Gastrocnemius medialis (tissue), 4 donors: Measurements from ENCODE around the gene SYNPR. TPM values are rescaled to one million over a fixed set of nuclear protein-coding genes. Genes with fewer than 3 reads are reported as not detected.

Experiments
- ATAC-seq, 2 donors: fragments of 150-250 bp; one replicate each; pipeline ENCODE4 v1.9.1; 2016
- DNase-seq, 2 donors: peaks; one replicate each; pipeline ENCODE4 v3.0.0-alpha.2; 2019
- H3K27ac ChIP-seq, 4 donors: fragments of 200-600 bp; sonication (generic); 1 replicate in 1 of 4; 2 replicates in 3 of 4; pipeline ENCODE4 v1.5.1; 2016 to 2018; ENCODE audit warnings: mild to moderate bottlenecking in 2 of 4, moderate library complexity in 1 of 4
- H3K27me3 ChIP-seq, 3 donors: fragments of 200-600 bp; sonication (generic) in 2 of 3; 1 replicate in 1 of 3; 2 replicates in 2 of 3; pipeline versions ENCODE4 v1.5.1 to v1.6.0; 2016 to 2019; ENCODE audit warnings: mild to moderate bottlenecking in 1 of 3, moderate library complexity in 1 of 3
- H3K36me3 ChIP-seq, 2 donors: fragments of 200-600 bp; sonication (generic) in 1 of 2; one replicate each; pipeline ENCODE4 v1.5.1; 2017 to 2018
- H3K4me1 ChIP-seq, 2 donors: fragments of 200-600 bp; sonication (generic) in 1 of 2; one replicate each; pipeline ENCODE4 v1.5.1; 2016 to 2017; ENCODE audit warnings: mild to moderate bottlenecking in 2 of 2
- H3K4me3 ChIP-seq, 4 donors: fragments of 200-600 bp; sonication (generic) in 3 of 4; 1 replicate in 1 of 4; 2 replicates in 3 of 4; pipeline ENCODE4 v1.5.1; 2016 to 2019; ENCODE audit warnings: mild to moderate bottlenecking in 2 of 4
- H3K9me3 ChIP-seq, 3 donors: fragments of 200-600 bp; sonication (generic) in 2 of 3; 1 replicate in 1 of 3; 2 replicates in 2 of 3; pipeline ENCODE4 v1.5.1; 2016 to 2019
- POLR2A ChIP-seq, 2 donors: fragments of 450-650 bp; IDR thresholded peaks; one replicate each; pipeline ENCODE4 v1.6.1; 2017; ENCODE audit warnings: antibody characterized with exemption in 2 of 2, mild to moderate bottlenecking in 2 of 2, moderate library complexity in 2 of 2
- in situ Hi-C, 4 donors: fragments of 200-750 bp; cut with MboI; loops; one replicate each; pipeline versions ENCODE4 v1.15.0 to v1.8.0; 2017; ENCODE audit warnings: low sequenced_read_pairs in 4 of 4
- intact Hi-C: fragments of 100-400 bp; cut with DNase I; formaldehyde crosslinking; loops from one replicate; pipeline ENCODE4 v1.15.1; 2023; ENCODE audit warnings: low total_unique reads
- total RNA-seq, 4 donors: library from RNA; depleted of rRNA; stranded (reverse); fragments of >200 nt; gene quantifications; one replicate each; pipeline versions ENCODE4 v1.1.0 to v1.2.3, GENCODE V29; 2016
- TF ChIP-seq, protein P1 (sequence below), 5 experiments: fragments of 450-650 bp in 3 of 5; fragments of 200-600 bp in 2 of 5; sonication (generic) in 2 of 5; IDR thresholded peaks in 4 of 5; conservative IDR thresholded peaks in 1 of 5; 1 replicate in 4 of 5; 2 replicates in 1 of 5; pipeline ENCODE4 v1.5.1; 2016 to 2019; ENCODE audit warnings: antibody characterized with exemption in 5 of 5, mild to moderate bottlenecking in 3 of 5, moderate library complexity in 3 of 5

The SYNPR gene
- total RNA-seq, 4 donors from 2014 or later, result not detected

DNA sequence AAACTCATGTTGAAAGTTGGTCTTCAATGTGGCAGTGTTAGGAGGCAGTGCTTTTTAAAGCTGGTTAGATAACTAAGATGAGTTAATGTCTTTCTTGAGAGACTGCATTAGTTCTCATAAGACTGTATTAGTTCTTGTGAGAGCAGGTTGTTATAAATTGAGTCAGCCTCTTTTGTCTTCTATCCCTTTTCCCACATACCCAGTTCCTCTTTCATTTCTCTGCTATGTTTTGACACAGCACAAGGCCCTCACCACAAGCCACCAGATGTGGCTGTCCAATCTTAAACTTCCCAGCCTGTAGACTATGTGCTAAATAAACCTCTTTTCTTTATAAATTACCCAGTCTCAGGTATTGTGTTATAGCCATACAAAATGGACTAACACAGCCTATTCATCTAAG is 279.8 kb downstream of the SYNPR start:
- no peaks in the 10 kb centered on the region for H3K4me1 ChIP-seq
- no peak overlapping the region for H3K4me3 ChIP-seq
- ATAC-seq (no peak), DNase-seq (no peak)
- intact Hi-C loops (no loop called here), in situ Hi-C loops (no loop called here)
- H3K9me3 ChIP-seq, result no peaks in the 10 kb centered on the region
- no peaks in the 10 kb centered on the region for H3K36me3 ChIP-seq
- TF ChIP-seq POLR2A (IDR thresholded peaks at IDR 0.05), result no peak
- TF ChIP-seq, protein P1, sequence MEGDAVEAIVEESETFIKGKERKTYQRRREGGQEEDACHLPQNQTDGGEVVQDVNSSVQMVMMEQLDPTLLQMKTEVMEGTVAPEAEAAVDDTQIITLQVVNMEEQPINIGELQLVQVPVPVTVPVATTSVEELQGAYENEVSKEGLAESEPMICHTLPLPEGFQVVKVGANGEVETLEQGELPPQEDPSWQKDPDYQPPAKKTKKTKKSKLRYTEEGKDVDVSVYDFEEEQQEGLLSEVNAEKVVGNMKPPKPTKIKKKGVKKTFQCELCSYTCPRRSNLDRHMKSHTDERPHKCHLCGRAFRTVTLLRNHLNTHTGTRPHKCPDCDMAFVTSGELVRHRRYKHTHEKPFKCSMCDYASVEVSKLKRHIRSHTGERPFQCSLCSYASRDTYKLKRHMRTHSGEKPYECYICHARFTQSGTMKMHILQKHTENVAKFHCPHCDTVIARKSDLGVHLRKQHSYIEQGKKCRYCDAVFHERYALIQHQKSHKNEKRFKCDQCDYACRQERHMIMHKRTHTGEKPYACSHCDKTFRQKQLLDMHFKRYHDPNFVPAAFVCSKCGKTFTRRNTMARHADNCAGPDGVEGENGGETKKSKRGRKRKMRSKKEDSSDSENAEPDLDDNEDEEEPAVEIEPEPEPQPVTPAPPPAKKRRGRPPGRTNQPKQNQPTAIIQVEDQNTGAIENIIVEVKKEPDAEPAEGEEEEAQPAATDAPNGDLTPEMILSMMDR (IDR thresholded peaks at IDR 0.05 in 4 of 5, conservative IDR thresholded peaks at IDR 0.05 in 1 of 5), result no peak
- no peak overlapping the region for H3K27ac ChIP-seq
- H3K27me3 ChIP-seq, result no peaks in the 10 kb centered on the region

DNA sequence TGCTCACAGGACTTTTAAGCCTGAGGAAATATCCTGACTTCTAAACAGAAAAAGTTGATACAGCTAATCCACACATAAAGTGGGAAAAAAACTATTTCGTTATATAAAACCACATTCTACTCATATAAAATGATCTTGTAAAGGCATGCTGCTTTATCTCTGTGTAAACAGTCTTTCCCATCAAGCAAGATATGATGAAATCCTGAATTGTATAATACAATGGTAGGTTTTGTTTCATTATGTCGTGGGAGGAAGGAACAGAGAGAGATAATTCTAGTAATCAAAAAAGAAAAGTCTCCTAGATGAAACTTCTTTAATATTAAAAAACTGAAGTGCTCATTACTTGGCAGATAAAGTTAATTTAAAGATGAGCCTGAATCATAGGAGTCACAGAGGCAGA is 281.8 kb downstream of the SYNPR start:
- in situ Hi-C loops, result no loop called here
- no peaks in the 10 kb centered on the region for H3K36me3 ChIP-seq
- ATAC-seq (no peak), DNase-seq (no peak)
- no peak overlapping the region for H3K4me3 ChIP-seq
- H3K4me1 ChIP-seq, result no peaks in the 10 kb centered on the region
- no peaks in the 10 kb centered on the region for H3K27me3 ChIP-seq
- intact Hi-C loops, result no loop called here
- no peaks in the 10 kb centered on the region for H3K9me3 ChIP-seq
- TF ChIP-seq, protein P1 (IDR thresholded peaks at IDR 0.05 in 4 of 5, conservative IDR thresholded peaks at IDR 0.05 in 1 of 5), result no peak
- TF ChIP-seq POLR2A (IDR thresholded peaks at IDR 0.05), result no peak
- H3K27ac ChIP-seq, result no peak overlapping the region

DNA sequence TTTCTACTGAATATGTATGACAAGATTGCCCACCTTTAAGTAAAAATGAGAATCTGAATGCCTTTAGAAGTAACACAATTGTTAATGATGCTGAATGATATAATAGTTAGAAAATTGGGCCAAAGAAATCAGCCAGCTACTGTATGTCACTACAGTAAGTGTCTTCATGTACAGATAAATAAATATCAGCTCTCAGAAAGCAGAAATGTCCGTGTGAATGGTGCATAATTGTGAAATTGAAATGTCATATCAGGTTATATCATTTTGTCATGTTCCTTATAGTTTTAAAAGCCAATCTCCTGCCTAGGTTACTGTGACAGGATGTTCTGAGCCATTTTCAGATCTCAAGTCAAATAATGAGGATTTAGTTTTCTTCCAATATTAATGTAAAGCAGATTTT is 283.8 kb downstream of the SYNPR start:
- H3K9me3 ChIP-seq, result no peaks in the 10 kb centered on the region
- in situ Hi-C loops, result no loop called here
- no peaks in the 10 kb centered on the region for H3K36me3 ChIP-seq
- H3K27ac ChIP-seq, result no peak overlapping the region
- no peaks in the 10 kb centered on the region for H3K4me1 ChIP-seq
- H3K4me3 ChIP-seq, result no peak overlapping the region
- TF ChIP-seq, protein P1 (IDR thresholded peaks at IDR 0.05 in 4 of 5, conservative IDR thresholded peaks at IDR 0.05 in 1 of 5), result no peak
- no peak for TF ChIP-seq POLR2A (IDR thresholded peaks at IDR 0.05)
- intact Hi-C loops, result no loop called here
- ATAC-seq (no peak), DNase-seq (no peak)
- no peaks in the 10 kb centered on the region for H3K27me3 ChIP-seq

DNA sequence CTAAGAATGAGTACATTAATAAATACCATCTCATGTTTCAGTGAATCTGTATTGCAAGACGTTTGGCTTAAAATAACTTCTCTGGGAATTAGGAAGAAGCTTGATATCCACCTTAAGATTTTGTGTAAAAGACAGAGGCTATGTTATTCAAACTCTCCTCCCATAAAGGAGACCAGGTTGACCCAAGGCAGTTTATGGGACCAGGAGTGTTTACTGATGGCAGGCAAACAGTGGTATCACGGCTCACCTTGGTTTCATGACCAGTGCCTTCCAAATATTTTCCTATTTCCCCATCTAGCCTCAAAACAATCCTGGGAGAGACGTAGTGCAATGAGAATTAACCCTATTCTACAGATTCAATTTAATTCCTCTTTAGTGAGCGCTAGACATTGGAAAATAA is 284.2 kb downstream of the SYNPR start:
- intact Hi-C loops (no loop called here), in situ Hi-C loops (no loop called here)
- Histone ChIP-seq H3K4me1 (no peaks in the 10 kb centered on the region), H3K36me3 (no peaks in the 10 kb centered on the region), H3K4me3 (no peak overlapping the region), H3K9me3 (no peaks in the 10 kb centered on the region), H3K27ac (no peak overlapping the region), H3K27me3 (no peaks in the 10 kb centered on the region)
- ATAC-seq (no peak), DNase-seq (no peak)
- TF ChIP-seq POLR2A (IDR thresholded peaks at IDR 0.05), result no peak
- TF ChIP-seq, protein P1 (IDR thresholded peaks at IDR 0.05 in 4 of 5, conservative IDR thresholded peaks at IDR 0.05 in 1 of 5), result no peak

DNA sequence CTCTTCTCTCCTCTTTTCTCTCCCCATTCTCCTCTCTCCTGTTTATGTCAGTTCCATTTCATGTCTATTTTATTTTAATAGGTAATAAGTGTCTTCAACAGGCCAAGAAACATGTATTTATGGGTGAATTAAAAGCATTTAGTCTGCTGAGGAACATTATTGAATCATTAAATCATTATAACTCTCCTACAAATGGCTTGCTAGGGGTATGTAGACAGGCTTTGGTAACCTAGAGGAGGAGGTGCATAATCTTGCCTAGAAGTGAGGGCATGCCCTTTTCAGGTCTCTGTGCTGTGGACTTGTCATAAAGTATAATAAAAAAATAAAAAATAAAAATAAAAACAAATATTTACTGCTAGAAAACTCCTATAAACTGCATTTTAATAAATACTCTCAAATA is 285.5 kb downstream of the SYNPR start:
- intact Hi-C loops, result no loop called here
- H3K9me3 ChIP-seq, result no peaks in the 10 kb centered on the region
- no peaks in the 10 kb centered on the region for H3K27me3 ChIP-seq
- H3K4me1 ChIP-seq, result no peaks in the 10 kb centered on the region
- TF ChIP-seq, protein P1 (IDR thresholded peaks at IDR 0.05 in 4 of 5, conservative IDR thresholded peaks at IDR 0.05 in 1 of 5), result no peak
- no peak for TF ChIP-seq POLR2A (IDR thresholded peaks at IDR 0.05)
- H3K4me3 ChIP-seq, result no peak overlapping the region
- in situ Hi-C loops, result no loop called here
- H3K36me3 ChIP-seq, result no peaks in the 10 kb centered on the region
- no peak overlapping the region for H3K27ac ChIP-seq
- DNase-seq (no peak), ATAC-seq (no peak)
